HG03354 (cell line): ENCODE results near the gene PSMD2.
A peak's percentile ranks its signal among the peaks of the same experiment; 100 is the strongest.

Experiments
- ATAC-seq: cut with Tn5 transposase; IDR thresholded peaks from one replicate; pipeline ENCODE4 v1.9.1; 2021; ENCODE audit warnings: mild to moderate bottlenecking; ENCODE audit not compliant: unreplicated experiment, poor library complexity, severe bottlenecking

PSMD2 gene

GRCh38 chr3:184275961-184276910 lies 22.8 kb upstream of the PSMD2 start, which contains the start of gene ECE2:
ECE2 (plus strand) TSS chr3:184276022; CDS start chr3:184276154, 132 bp downstream.
- no peak for ATAC-seq

GRCh38 chr3:184277366-184277765 lies 21.7 kb upstream of the PSMD2 start:
- no peak for ATAC-seq

GRCh38 chr3:184282941-184283340 lies 16.1 kb upstream of the PSMD2 start:
- ATAC-seq = no peak

- ATAC-seq = no peak
These were observed 15.4 kb upstream of the PSMD2 start for GRCh38 chr3:184283681-184284080.

GRCh38 chr3:184284696-184285095 lies 14.3 kb upstream of the PSMD2 start:
- ATAC-seq = no peak

- no peak for ATAC-seq
These were observed 9.6 kb upstream of the PSMD2 start for GRCh38 chr3:184289426-184289938.

GRCh38 chr3:184290331-184290730 lies 8.7 kb upstream of the PSMD2 start:
- no peak for ATAC-seq

- no peak for ATAC-seq
These were observed 7.8 kb upstream of the PSMD2 start for GRCh38 chr3:184291044-184291737.

- no peak for ATAC-seq
These were observed 7.1 kb upstream of the PSMD2 start for GRCh38 chr3:184291738-184292445.

GRCh38 chr3:184295771-184296170 lies 3.3 kb upstream of the PSMD2 start:
- ATAC-seq = no peak

GRCh38 chr3:184296616-184297015 lies 2.4 kb upstream of the PSMD2 start:
- no peak for ATAC-seq

GRCh38 chr3:184299488-184300377 lies 692 bp downstream of the PSMD2 start:
- no peak for ATAC-seq

GRCh38 chr3:184300378-184300720 lies 1.3 kb downstream of the PSMD2 start:
- no peak for ATAC-seq

- ATAC-seq = no peak
These were observed 6.5 kb downstream of the PSMD2 start for GRCh38 chr3:184305577-184305976.

- no peak for ATAC-seq
These were observed 7.4 kb downstream of the PSMD2 start for GRCh38 chr3:184306341-184306972.

GRCh38 chr3:184307915-184308314 lies 8.9 kb downstream of the PSMD2 start:
- ATAC-seq = no peak

- no peak for ATAC-seq
These were observed 9.7 kb downstream of the PSMD2 start for GRCh38 chr3:184308744-184309143.

- ATAC-seq = no peak
These were observed 12.6 kb downstream of the PSMD2 start for GRCh38 chr3:184311633-184312032.

GRCh38 chr3:184314363-184314699 lies 15.3 kb downstream of the PSMD2 start, which contains the start of gene EIF4G1:
EIF4G1 (plus strand) TSS chr3:184314606; CDS start chr3:184315797, 1,191 bp downstream.
- ATAC-seq = peak; percentile 88
